Hematopoietic multipotent progenitor cell (in vitro differentiated cells): ENCODE data around the gene DVL1. TPM values are rescaled to one million over a fixed set of nuclear protein-coding genes. Genes with fewer than 3 reads are reported as not detected.
A peak's percentile ranks its signal among the peaks of the same experiment; 100 is the strongest.

ENCODE experiments used
- DNase-seq, 3 donors: peaks; one replicate each; pipeline ENCODE4 v3.0.0-alpha.2; 2011 to 2015; ENCODE audit warnings: low read depth in 2 of 3, low spot score in 2 of 3
- total RNA-seq: library from RNA; depleted of rRNA; stranded (reverse); fragments of >200 nt; gene quantifications from one replicate; pipeline ENCODE4 v1.2.3, GENCODE V29; 2012

The DVL1 gene
- total RNA-seq, 1 donor = 52.5 TPM

- no peak for DNase-seq
Observed at GRCh38 chr1:1300352-1300739, 48.9 kb downstream of the DVL1 start.

- DNase-seq = no peak
Observed at GRCh38 chr1:1299686-1300351, 49.4 kb downstream of the DVL1 start.

- no peak for DNase-seq
Observed at GRCh38 chr1:1298861-1299685, 50.1 kb downstream of the DVL1 start.

GRCh38 chr1:1297802-1298424 lies 51.3 kb downstream of the DVL1 start:
- no peak for DNase-seq

- no peak for DNase-seq
Observed at GRCh38 chr1:1296070-1297061, 52.9 kb downstream of the DVL1 start.

- DNase-seq = no peak
Observed at GRCh38 chr1:1295154-1295923, 53.9 kb downstream of the DVL1 start.

- no peak for DNase-seq
Observed at GRCh38 chr1:1294250-1294890, 54.8 kb downstream of the DVL1 start.

GRCh38 chr1:1293263-1294249 lies 55.7 kb downstream of the DVL1 start:
- DNase-seq = no peak

- no peak for DNase-seq
Observed at GRCh38 chr1:1292851-1293250, 56.4 kb downstream of the DVL1 start.

- DNase-seq = no peak
Observed at GRCh38 chr1:1292442-1292779, 56.8 kb downstream of the DVL1 start.

GRCh38 chr1:1291548-1292441 lies 57.4 kb downstream of the DVL1 start:
- peak; percentile 48 to 79 (median 62) for DNase-seq

GRCh38 chr1:1291023-1291528 lies 58.1 kb downstream of the DVL1 start:
- DNase-seq = no peak

- peak in 2 of 3 donors; percentile 41 to 62 for DNase-seq
Observed at GRCh38 chr1:1290238-1290731, 58.9 kb downstream of the DVL1 start.

GRCh38 chr1:1287288-1288110 lies 61.7 kb downstream of the DVL1 start:
- DNase-seq = no peak

GRCh38 chr1:1286313-1287261 lies 62.6 kb downstream of the DVL1 start:
- no peak for DNase-seq
